ENCODE measurements around the gene PLA2G4B.

The PLA2G4B gene

GRCh38 chr15:41838400-41838897, at the start of gene PLA2G4B:
Gene PLA2G4B, plus strand, starts transcription at chr15:41838847. Its CDS starts 67 bp downstream, at chr15:41838914.
- no peak for DNase-seq

- DNase-seq: no peak
These were observed 49.4 kb upstream of the PLA2G4B start for GRCh38 chr15:41789236-41789635.

- no peak for DNase-seq
These were observed 49.0 kb upstream of the PLA2G4B start for GRCh38 chr15:41789662-41790061.

GRCh38 chr15:41790169-41790568, 48.5 kb upstream of the PLA2G4B start:
- no peak for DNase-seq

- DNase-seq: no peak
These were observed 47.7 kb upstream of the PLA2G4B start for GRCh38 chr15:41790756-41791546.

GRCh38 chr15:41791547-41791937, 47.1 kb upstream of the PLA2G4B start:
- no peak for DNase-seq

- DNase-seq: no peak
These were observed 46.5 kb upstream of the PLA2G4B start for GRCh38 chr15:41792000-41792637.

GRCh38 chr15:41794081-41794480, 44.6 kb upstream of the PLA2G4B start:
- DNase-seq: no peak

GRCh38 chr15:41795996-41796856, 42.4 kb upstream of the PLA2G4B start:
- no peak for DNase-seq

GRCh38 chr15:41797201-41797944, 41.3 kb upstream of the PLA2G4B start:
- no peak for DNase-seq

- DNase-seq: no peak
These were observed 39.8 kb upstream of the PLA2G4B start for GRCh38 chr15:41798607-41799487.

- DNase-seq: no peak
These were observed 39.2 kb upstream of the PLA2G4B start for GRCh38 chr15:41799488-41799805.

GRCh38 chr15:41801185-41801584, 37.5 kb upstream of the PLA2G4B start:
- no peak for DNase-seq

GRCh38 chr15:41801850-41802455, 36.7 kb upstream of the PLA2G4B start:
- DNase-seq: no peak

GRCh38 chr15:41804361-41804760, 34.3 kb upstream of the PLA2G4B start:
- no peak for DNase-seq

GRCh38 chr15:41804916-41805666, 33.6 kb upstream of the PLA2G4B start:
- DNase-seq: no peak

- DNase-seq: no peak
These were observed 32.9 kb upstream of the PLA2G4B start for GRCh38 chr15:41805711-41806110.

- no peak for DNase-seq
These were observed 32.1 kb upstream of the PLA2G4B start for GRCh38 chr15:41806291-41807181.

GRCh38 chr15:41809121-41809520, 29.5 kb upstream of the PLA2G4B start:
- DNase-seq: no peak

Data from stimulated activated CD4-positive, alpha-beta T cell treated with anti-CD3 and anti-CD28 coated beads, Interleukin-4, amount 100 ng/mL, for 24 hours (primary cell).